K562 (cell line): Measurements from ENCODE around the gene WASF1. TPM values are rescaled to one million over a fixed set of nuclear protein-coding genes. Genes with fewer than 3 reads are reported as not detected.
A peak's percentile ranks its signal among the peaks of the same experiment; 100 is the strongest.

Experiments
- ATAC-seq: fragments of 200-7000 bp; cut with Tn5 transposase; 3 replicates; pipeline ENCODE4 v1.9.1; 2020; ENCODE audit warnings: moderate library complexity
- BruUV-seq: library from RNA; stranded (reverse); fragments of 400-500 nt; replicated peaks from 2 replicates; lab custom pipeline; 2021; lab: Mats Ljungman, UMichigan
- CTCF ChIA-PET: fragments of 300-600 bp; formaldehyde crosslinking; extraction: SDS; loops from one replicate; lab custom pipeline; 2021; ENCODE audit warnings: low intra/inter-chr PET ratio; lab: Yijun Ruan, JAX
- POLR2A ChIA-PET: fragments of 300-600, 350-650 bp; sonication (Branson Sonifier 250); formaldehyde crosslinking; extraction: SDS; loops from one replicate; lab custom pipeline; 2021; ENCODE audit warnings: antibody characterized with exemption, inconsistent platforms; lab: Yijun Ruan, JAX
- DNase-seq, 4 experiments: peaks; one replicate each; pipeline versions ENCODE4 v3.0.0 to v3.0.0-alpha.2; 2011 to 2018; ENCODE audit warnings: low spot score in 3 of 4, mixed read lengths in 3 of 4; ENCODE audit errors: extremely low read depth in 1 of 4
- FAIRE-seq: peaks from 2 replicates; lab custom pipeline; 2011; peaks lifted over from hg19 to GRCh38; lab: Jason Lieb, UNC
- H2AFZ ChIP-seq: 2 replicates; pipeline ENCODE4 v1.6.0; 2011; ENCODE audit warnings: low read depth, low read length, control low read depth, inconsistent platforms
- H3K27ac ChIP-seq: fragments of 200-600 bp; 3 replicates; pipeline ENCODE4 v1.8.0; 2011; ENCODE audit warnings: low read depth, mild to moderate bottlenecking, control low read depth, inconsistent platforms, low read length, moderate library complexity, mixed read lengths; ENCODE audit errors: extremely low read depth
- H3K27me3 ChIP-seq, 2 experiments: fragments of 300-600 bp in 1 of 2; 2 replicates in 1 of 2; 3 replicates in 1 of 2; pipeline versions ENCODE4 v1.6.0 to v1.8.0; 2011; ENCODE audit warnings: inconsistent platforms in 2 of 2, low read length in 2 of 2, mild to moderate bottlenecking in 1 of 2, mixed read lengths in 1 of 2, moderate library complexity in 1 of 2; ENCODE audit not compliant: control insufficient read depth in 2 of 2, insufficient read depth in 2 of 2
- H3K36me3 ChIP-seq: fragments of 300-600 bp; 3 replicates; pipeline ENCODE4 v1.8.0; 2011; ENCODE audit warnings: mild to moderate bottlenecking, low read length, inconsistent platforms; ENCODE audit not compliant: control insufficient read depth, insufficient read depth
- H3K4me1 ChIP-seq, 2 experiments: fragments of 200-600 bp in 1 of 2; replicated peaks in 1 of 2; 2 replicates in 1 of 2; 3 replicates in 1 of 2; pipeline versions ENCODE4 v1.5.1 to v1.8.0; 2011; ENCODE audit warnings: inconsistent platforms in 2 of 2, low read length in 2 of 2, mild to moderate bottlenecking in 1 of 2, mixed read lengths in 1 of 2, moderate library complexity in 1 of 2; ENCODE audit not compliant: control insufficient read depth in 2 of 2, insufficient read depth in 2 of 2
- H3K4me2 ChIP-seq: 2 replicates; pipeline ENCODE4 v1.6.1; 2011; ENCODE audit warnings: low read length, control low read depth, inconsistent platforms, mixed read lengths; ENCODE audit not compliant: insufficient read depth
- H3K4me3 ChIP-seq: fragments of 200-600 bp; sonication (generic), shearing (Covaris generic); 2 replicates; pipeline ENCODE4 v1.5.1; 2016; ENCODE audit warnings: control low read depth, inconsistent platforms
- H3K79me2 ChIP-seq: fragments of 200-600 bp; 3 replicates; pipeline ENCODE4 v1.8.0; 2011; ENCODE audit warnings: low read length, inconsistent platforms; ENCODE audit not compliant: control insufficient read depth, insufficient read depth
- H3K9ac ChIP-seq, 2 experiments: 2 replicates each; pipeline versions ENCODE4 v1.6.0 to v1.6.1; 2011; ENCODE audit warnings: low read depth in 2 of 2, low read length in 2 of 2, control low read depth in 1 of 2, inconsistent platforms in 1 of 2, mild to moderate bottlenecking in 1 of 2, mixed read lengths in 1 of 2; ENCODE audit not compliant: insufficient read depth in 1 of 2
- H3K9me1 ChIP-seq: one replicate; pipeline ENCODE4 v1.6.0; 2011; ENCODE audit warnings: inconsistent platforms, mild to moderate bottlenecking, low read length, moderate library complexity; ENCODE audit not compliant: control insufficient read depth, insufficient read depth
- H3K9me3 ChIP-seq: replicated peaks from 2 replicates; pipeline ENCODE4 v1.5.1; 2011; ENCODE audit warnings: low read depth, low read length, inconsistent platforms; ENCODE audit not compliant: control insufficient read depth, insufficient read depth
- H4K20me1 ChIP-seq: replicated peaks from 2 replicates; pipeline ENCODE4 v1.6.1; 2011; ENCODE audit warnings: low read length, inconsistent platforms, mixed read lengths; ENCODE audit not compliant: control insufficient read depth, insufficient read depth
- MED1 ChIP-seq: sonication (generic); formaldehyde crosslinking; IDR thresholded peaks from 2 replicates; pipeline ENCODE4 v1.8.1; 2023; ENCODE audit warnings: missing genetic modification reagents, borderline replicate concordance
- NCOA6 ChIP-seq: fragments of 450-650 bp; IDR thresholded peaks from 2 replicates; pipeline ENCODE4 v1.6.1; 2017; ENCODE audit warnings: mild to moderate bottlenecking
- NKRF ChIP-seq: fragments of 450-650 bp; IDR thresholded peaks from 2 replicates; pipeline ENCODE4 v1.6.1; 2016; ENCODE audit warnings: borderline replicate concordance
- ZBTB49 ChIP-seq: sonication (generic); formaldehyde crosslinking; IDR thresholded peaks from 2 replicates; pipeline ENCODE4 v1.8.0; 2022; ENCODE audit warnings: missing genetic modification reagents, mild to moderate bottlenecking, borderline replicate concordance
- ZNF316 ChIP-seq: fragments of 450-650 bp; IDR thresholded peaks from 2 replicates; pipeline ENCODE4 v1.6.1; 2016
- WGBS: fragments of 100-300 bp; shearing (Covaris generic); methylation state at CpG from one replicate; pipeline ENCODE4 v1.1.6; 2016; ENCODE audit warnings: low coverage, mixed read lengths; ENCODE audit not compliant: insufficient coverage; ENCODE audit errors: missing lambda C conversion rate; 5-methylcytosine and 5-hydroxymethylcytosine counted together
- in situ Hi-C: fragments of 300-500 bp; cut with MboI; formaldehyde crosslinking; loops from 4 replicates; pipeline ENCODE4 v1.15.0; 2018; ENCODE audit warnings: inconsistent platforms, mixed read lengths
- intact Hi-C: fragments of 100-400 bp; cut with micrococcal nuclease; formaldehyde crosslinking; loops from 2 replicates; pipeline ENCODE4 v1.14.2; 2022
- polyA plus RNA-seq, 8 experiments: library from polyadenylated mRNA; depleted of rRNA in 4 of 8; stranded (reverse) in 5 of 8; unstranded in 3 of 8; fragments of >200 nt; fragmentation: Nextera tagmentation in 2 of 8; fragmentation: Illumina TruSeq in 1 of 8; extraction: Ambion mirVana in 2 of 8; extraction: Trizol in 1 of 8; gene quantifications; 2 replicates each; pipeline versions ENCODE4 v1.2.1 to v1.2.3, GENCODE V29; 2011 to 2014; ENCODE audit warnings: inconsistent platforms in 1 of 8, missing spikeins in 1 of 8
- total RNA-seq, 7 experiments: library from RNA; depleted of rRNA in 6 of 7; stranded (reverse); fragments of >200 nt in 6 of 7; fragmentation: Illumina TruSeq in 2 of 7; extraction: Trizol in 2 of 7; gene quantifications; 2 replicates each; pipeline versions ENCODE4 v1.2.1 to v1.2.3, GENCODE V29; 2011 to 2021; ENCODE audit warnings: low replicate concordance in 1 of 7

WASF1 gene
- total and polyA plus RNA-seq, 9 of the 15 experiments (the other 6 are each of a cell fraction or from before 2014, with no cell fraction given), result 2.1 to 18.2 (median 7.4) TPM

- CTCF ChIA-PET, result no interaction called here
- H3K4me3 ChIP-seq, result no peak overlapping the region
- H3K36me3 ChIP-seq, result no peaks in the 10 kb centered on the region; the same call in 2 of the 3 replicates
- no peak overlapping the region for H3K27ac ChIP-seq
- TF ChIP-seq ZBTB49 (CRISPR knock-in tag) (no peak), MED1 (no peak), NKRF (no peak), ZNF316 (peak; percentile 49; the same call in 1 of the 2 replicates), NCOA6 (no peak)
- no peak overlapping the region for H2AFZ ChIP-seq
- H4K20me1 ChIP-seq, result no peaks in the 10 kb centered on the region
- POLR2A ChIA-PET, result no interaction called here
- H3K27me3 ChIP-seq, result no peaks in the 10 kb centered on the region
- BruUV-seq, result no TSS peak
- intact Hi-C loops (no loop called here), in situ Hi-C loops (no loop called here)
- H3K79me2 ChIP-seq, result no peaks in the 10 kb centered on the region
- no peaks in the 10 kb centered on the region for H3K9me1 ChIP-seq
- DNase-seq, result no peak
- H3K4me1 ChIP-seq, result no peaks in the 10 kb centered on the region
- H3K9ac ChIP-seq, result no peak overlapping the region
- H3K9me3 ChIP-seq, result no peaks in the 10 kb centered on the region
- FAIRE-seq, result no peak
- no peak overlapping the region for H3K4me2 ChIP-seq
- WGBS, result 71% methylated on average over 4 of the region's 4 CpGs
- ATAC-seq, result no peak
Measured at GRCh38 chr6:110105296-110105695, 74.2 kb downstream of the WASF1 start.
